GM12873 (cell line): Measurements from ENCODE around the gene STX16.

Source experiments
- TF ChIP-seq, protein P1 (sequence below): IDR thresholded peaks from 2 replicates; pipeline ENCODE4 v1.5.1; 2012; ENCODE audit warnings: low read depth, mild to moderate bottlenecking, moderate library complexity, low read length, control low read depth; ENCODE audit not compliant: insufficient read depth; ENCODE audit errors: missing control alignments

STX16 gene

DNA sequence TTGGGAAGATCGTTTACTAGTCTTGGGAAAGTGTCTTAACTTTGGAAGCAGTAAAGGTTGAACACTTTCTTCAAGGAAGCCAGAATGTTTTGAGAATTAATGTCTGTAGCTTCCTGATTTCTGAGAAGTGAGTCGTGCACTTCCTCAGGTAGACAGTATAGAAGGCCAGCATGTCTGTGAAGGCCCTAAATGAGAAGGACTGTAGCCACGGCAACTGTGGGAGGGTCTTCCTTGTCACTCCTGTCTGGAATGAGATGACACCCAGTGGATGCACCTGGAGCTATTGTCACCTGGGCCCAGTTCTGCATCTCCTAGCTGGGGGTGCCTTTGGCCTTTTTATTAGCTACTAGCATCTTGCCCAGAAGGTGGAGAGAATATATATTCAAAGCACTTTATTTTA lies 8.8 kb downstream of the STX16 start:
- TF ChIP-seq, protein P1, sequence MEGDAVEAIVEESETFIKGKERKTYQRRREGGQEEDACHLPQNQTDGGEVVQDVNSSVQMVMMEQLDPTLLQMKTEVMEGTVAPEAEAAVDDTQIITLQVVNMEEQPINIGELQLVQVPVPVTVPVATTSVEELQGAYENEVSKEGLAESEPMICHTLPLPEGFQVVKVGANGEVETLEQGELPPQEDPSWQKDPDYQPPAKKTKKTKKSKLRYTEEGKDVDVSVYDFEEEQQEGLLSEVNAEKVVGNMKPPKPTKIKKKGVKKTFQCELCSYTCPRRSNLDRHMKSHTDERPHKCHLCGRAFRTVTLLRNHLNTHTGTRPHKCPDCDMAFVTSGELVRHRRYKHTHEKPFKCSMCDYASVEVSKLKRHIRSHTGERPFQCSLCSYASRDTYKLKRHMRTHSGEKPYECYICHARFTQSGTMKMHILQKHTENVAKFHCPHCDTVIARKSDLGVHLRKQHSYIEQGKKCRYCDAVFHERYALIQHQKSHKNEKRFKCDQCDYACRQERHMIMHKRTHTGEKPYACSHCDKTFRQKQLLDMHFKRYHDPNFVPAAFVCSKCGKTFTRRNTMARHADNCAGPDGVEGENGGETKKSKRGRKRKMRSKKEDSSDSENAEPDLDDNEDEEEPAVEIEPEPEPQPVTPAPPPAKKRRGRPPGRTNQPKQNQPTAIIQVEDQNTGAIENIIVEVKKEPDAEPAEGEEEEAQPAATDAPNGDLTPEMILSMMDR, result no peak

- TF ChIP-seq, protein P1, result no peak
Observed at GRCh38 chr20:58660855-58661597, 9.9 kb downstream of the STX16 start.

- TF ChIP-seq, protein P1, result no peak
Observed at GRCh38 chr20:58661598-58662473, 10.8 kb downstream of the STX16 start.

DNA sequence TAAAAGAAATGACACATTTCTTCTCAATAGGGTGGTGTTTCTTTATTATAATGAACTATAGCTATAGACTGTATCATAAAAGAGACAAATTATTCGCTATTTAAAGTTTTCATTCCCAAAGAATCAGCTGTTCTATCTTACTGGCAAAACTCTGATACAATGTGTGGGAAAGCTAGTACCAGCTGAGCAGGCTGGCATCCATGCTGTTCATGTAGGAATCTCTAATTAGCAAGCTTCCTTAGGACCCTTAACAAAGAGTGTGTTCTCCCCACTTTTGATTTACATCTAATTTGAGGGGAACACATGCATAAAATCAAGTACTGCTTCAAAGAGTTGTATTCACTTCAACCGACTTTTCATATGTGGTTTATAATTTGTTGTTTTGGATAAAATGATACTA lies 13.2 kb downstream of the STX16 start:
- TF ChIP-seq, protein P1, result no peak

- TF ChIP-seq, protein P1, result no peak
Observed at GRCh38 chr20:58664883-58665282, 13.8 kb downstream of the STX16 start.

DNA sequence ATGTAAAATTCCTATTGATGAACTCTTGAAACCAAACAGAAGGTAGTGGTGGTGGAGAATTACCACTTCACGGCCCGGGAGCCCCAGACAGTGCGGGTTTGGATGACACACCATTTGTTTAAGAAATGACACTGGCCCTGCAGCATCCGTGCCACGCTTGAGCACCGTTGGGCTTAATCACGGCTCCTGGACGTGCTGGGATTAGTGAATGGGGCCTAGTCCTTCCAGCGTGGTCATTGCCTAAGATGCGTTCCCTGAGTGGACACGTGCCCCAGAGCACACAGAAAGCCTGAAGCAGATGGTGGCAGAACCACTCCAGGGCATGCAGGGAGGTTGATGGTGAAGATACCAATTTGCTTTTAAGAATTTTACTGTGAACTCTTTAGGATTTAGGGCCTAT lies 14.5 kb downstream of the STX16 start:
- TF ChIP-seq, protein P1, result no peak

GRCh38 chr20:58666702-58667101 lies 15.6 kb downstream of the STX16 start:
- TF ChIP-seq, protein P1, result no peak
